Tongue (tissue), 2 donors: ENCODE measurements around the gene ELMOD3. TPM values are rescaled to one million over a fixed set of nuclear protein-coding genes. Genes with fewer than 3 reads are reported as not detected.

Source experiments
- small RNA-seq: library from RNA; depleted of rRNA; stranded (forward); fragments of <200 nt; gene quantifications from one replicate; pipeline ENCODE3, GENCODE V24; 2014; ENCODE audit warnings: low replicate concordance
- total RNA-seq: library from RNA; depleted of rRNA; stranded (reverse); fragments of >200 nt; gene quantifications from one replicate; pipeline ENCODE4 v1.2.3, GENCODE V29; 2014

Gene ELMOD3
- total RNA-seq, 1 donor from 2014 or later, result 16.5 TPM

Small RNAs within 50 kb of the gene (small RNA-seq; reads per million reads assigned to genes)
- not detected for gene AC062037.1
- gene AC062037.2, result not detected
- gene RF00019, result not detected
- gene RN7SL113P, result not detected

Other genes with a start within 250 kb of the ELMOD3 start
- gene TCF7L1, start 221.4 kb upstream of the ELMOD3 start, total RNA-seq, result 11.1 TPM
- gene TGOLN2, start 26.8 kb upstream of the ELMOD3 start, total RNA-seq, result 94.0 TPM
- 20.6 TPM for gene RETSAT, start 241 bp upstream of the ELMOD3 start, total RNA-seq
- gene CAPG, start 55.6 kb downstream of the ELMOD3 start, total RNA-seq, result 61.2 TPM
- gene SH2D6, start 63.9 kb downstream of the ELMOD3 start, total RNA-seq, result not detected
- gene MAT2A, start 184.4 kb downstream of the ELMOD3 start, total RNA-seq, result 118 TPM
- 32.3 TPM for gene GGCX, start 206.7 kb downstream of the ELMOD3 start, total RNA-seq
- gene VAMP8, start 222.8 kb downstream of the ELMOD3 start, total RNA-seq, result 8.2 TPM
- 15.7 TPM for gene VAMP5, start 229.7 kb downstream of the ELMOD3 start, total RNA-seq
- gene RNF181, start 241.0 kb downstream of the ELMOD3 start, total RNA-seq, result 71.9 TPM
- gene TMEM150A, start 247.9 kb downstream of the ELMOD3 start, total RNA-seq, result 4.9 TPM